ENCODE results near the gene LRPPRC.
"Not testable (repeated sequence)": the region's sequence is repeated elsewhere in the genome, so short reads cannot be mapped to it uniquely, and the experiment has no call there.

LRPPRC gene

GRCh38 chr2:43995733-43996533 is at the start of gene LRPPRC:
TSS of gene LRPPRC (minus strand) at chr2:43995989. CDS start at chr2:43995947, 42 bp downstream.
- DNase-seq, result peak; percentile 97 to 99 (median 98)

DNA sequence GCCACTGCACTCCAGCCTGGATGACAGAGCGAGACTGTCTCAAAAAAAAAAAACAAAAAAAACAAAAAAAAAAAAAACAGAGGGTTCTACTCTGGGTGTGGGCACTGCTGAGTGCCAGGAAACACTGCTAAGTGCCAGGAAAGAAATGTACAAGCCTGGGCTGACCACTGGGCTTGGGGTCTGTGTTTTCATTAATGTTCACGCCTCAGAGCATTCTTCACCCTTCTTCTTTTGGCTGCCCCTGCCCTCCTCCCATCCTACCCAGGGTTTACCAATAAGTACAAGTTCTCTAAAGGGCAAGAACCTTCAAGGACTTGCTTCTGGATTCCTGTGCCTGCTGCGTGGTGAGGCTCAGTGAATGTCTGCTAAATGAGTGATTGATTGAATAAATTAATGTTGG is 49.3 kb upstream of the LRPPRC start:
- no peak for DNase-seq

DNA sequence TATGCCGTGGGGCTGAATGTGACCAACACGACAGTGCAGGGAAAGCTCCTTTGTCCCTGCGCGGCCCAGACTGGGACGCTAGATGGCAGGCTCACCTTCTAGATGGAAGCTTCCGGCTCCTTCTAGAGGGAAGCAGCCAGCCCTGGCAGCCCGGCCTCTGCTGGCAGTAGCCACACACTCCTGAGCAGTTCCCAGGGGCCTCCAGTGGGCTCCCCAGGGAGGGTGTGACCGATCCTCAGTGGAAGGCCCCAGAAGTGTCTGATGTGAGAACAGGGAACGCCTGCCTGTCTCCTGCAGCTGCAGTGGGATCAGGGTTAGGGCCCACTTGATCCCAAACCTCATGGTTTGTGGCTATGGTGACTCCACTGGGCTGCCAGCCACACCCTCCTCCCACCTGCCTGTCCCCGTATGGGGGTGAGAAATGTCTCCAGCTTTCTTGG is 48.5 kb upstream of the LRPPRC start:
- DNase-seq, result peak; percentile 82 to 95 (median 92)

GRCh38 chr2:44040365-44040764 is 44.6 kb upstream of the LRPPRC start:
- DNase-seq, result no peak

GRCh38 chr2:44038277-44038676 is 42.5 kb upstream of the LRPPRC start:
- no peak for DNase-seq

- DNase-seq, result no peak
Measured at GRCh38 chr2:44037221-44037620, 41.4 kb upstream of the LRPPRC start.

GRCh38 chr2:44033947-44034346 is 38.2 kb upstream of the LRPPRC start:
- DNase-seq, result no peak

DNA sequence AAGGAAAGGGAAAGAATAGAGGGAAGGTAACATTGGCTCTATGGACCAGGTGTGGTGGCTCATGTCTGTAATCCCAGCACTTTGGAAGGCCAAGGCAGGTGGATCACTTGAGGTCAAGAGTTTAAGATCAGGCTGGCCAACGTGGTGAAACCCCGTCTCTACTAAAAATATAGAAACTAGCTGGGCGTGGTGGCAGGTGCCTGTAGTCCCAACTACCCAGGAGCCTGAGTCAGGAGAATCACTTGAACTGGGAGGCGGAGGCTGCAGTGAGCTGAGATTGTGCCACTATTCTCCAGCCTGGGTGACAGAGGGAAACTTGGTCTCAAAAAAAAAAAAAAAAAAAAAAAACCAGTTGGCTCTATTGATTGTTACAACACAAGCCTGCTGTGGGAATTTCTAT is 31.3 kb upstream of the LRPPRC start:
- DNase-seq, result not testable (repeated sequence)

- no peak for DNase-seq
Measured at GRCh38 chr2:44016282-44016681, 20.5 kb upstream of the LRPPRC start.

DNA sequence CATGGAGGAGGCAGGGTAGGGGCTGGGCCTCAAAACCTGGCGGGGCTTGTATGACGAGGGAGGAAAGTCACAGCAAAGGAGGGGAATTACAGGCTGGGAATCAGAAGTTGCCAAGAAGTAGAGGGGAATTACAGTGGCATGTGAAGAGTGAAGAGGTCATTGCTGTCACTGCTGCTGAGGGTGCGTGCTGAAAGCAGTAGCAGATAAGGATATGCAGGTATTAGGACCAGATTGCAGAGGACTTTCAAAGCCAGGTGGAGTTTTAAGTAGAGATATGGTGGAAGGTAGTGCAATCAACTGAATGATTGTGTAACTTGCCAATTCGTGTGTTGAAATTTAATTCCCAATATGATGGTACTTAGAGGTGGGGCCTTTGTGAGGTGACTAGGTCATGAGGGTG is 19.4 kb upstream of the LRPPRC start:
- DNase-seq, result no peak

DNA sequence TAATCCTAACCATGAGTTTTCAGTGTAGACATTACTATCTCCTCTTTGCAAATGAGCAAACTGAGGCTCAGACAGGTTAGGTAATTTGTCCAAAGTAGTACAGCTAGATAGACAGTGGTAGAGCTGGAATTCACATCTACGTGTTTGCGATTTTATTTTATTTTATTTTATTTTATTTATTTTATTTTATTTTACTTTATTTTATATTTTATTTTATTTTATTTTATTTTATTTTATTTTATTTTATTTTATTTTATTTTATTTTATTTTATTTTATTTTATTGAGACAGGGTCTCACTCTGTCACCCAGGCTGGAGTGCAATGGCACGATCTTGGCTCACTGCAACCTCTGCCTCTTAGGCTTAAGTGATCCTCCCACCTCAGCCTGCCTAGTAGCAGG is 17.4 kb upstream of the LRPPRC start:
- not testable (repeated sequence) for DNase-seq

DNA sequence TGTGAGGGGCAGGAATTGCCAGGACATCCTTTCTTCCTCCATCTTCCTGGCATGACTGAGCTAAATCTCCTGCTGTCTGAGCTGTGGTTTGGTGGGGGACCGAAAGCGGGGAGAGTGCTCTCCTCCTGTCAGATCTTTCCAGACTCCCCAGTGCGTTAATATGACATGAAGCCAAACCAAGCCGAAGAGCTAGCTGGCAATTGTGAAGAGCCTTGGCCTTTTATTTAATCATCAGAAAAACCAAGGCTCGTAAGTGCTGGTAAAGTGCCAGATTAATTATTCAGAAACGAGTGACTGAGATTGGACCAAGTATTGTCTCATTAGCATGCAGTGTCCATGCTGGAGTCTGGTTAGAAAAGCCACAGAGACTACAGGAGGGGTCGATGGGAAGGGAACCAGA is 14.5 kb upstream of the LRPPRC start:
- DNase-seq, result no peak

- no peak for DNase-seq
Measured at GRCh38 chr2:44009136-44009735, 13.4 kb upstream of the LRPPRC start.

- DNase-seq, result no peak
Measured at GRCh38 chr2:44005846-44006245, 10.1 kb upstream of the LRPPRC start.

DNA sequence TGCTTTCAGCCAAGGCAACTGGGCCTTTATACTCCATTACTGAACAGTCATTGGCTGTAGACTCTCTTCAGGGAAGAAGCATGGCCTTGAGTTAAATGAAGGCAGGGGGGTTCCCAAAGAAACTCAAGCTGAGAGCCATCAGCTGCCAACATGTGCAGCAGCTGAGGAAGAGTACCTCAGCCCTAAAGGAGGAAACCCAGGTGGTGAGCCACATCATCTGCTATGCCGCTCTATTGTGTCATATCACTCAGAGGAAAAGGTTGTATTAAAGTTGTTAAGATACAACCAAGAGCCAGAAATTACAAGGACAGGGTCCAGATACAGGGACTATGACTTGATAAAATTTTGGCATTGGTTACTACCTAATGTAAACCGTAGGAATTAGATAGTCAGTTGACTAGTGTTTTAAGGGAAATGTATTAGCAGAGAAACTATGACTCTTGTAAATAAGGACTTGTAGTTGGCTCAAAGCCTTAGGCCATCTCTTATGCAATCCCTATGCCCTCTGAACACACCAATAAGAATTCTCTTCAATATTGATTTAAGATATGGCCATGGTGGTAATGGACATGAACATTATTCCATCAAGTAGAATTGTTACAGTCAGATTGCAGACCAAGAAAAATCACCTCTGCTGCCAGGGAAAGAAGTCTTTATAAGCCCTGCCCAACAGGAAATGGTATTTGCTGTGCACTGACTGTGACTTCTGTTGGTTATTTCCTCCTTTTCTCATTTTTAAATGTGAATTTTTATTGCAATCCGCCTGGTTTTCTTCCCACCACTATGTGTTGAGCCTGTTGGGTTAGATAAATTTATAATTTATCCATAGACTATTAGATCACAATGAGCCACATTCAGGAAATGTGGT is 9.2 kb upstream of the LRPPRC start:
- DNase-seq, result no peak

- DNase-seq, result peak in 1 of 3 experiments; percentile 20
Measured at GRCh38 chr2:44001716-44002115, 5.9 kb upstream of the LRPPRC start.

- no peak for DNase-seq
Measured at GRCh38 chr2:43998263-43998662, 2.5 kb upstream of the LRPPRC start.

DNA sequence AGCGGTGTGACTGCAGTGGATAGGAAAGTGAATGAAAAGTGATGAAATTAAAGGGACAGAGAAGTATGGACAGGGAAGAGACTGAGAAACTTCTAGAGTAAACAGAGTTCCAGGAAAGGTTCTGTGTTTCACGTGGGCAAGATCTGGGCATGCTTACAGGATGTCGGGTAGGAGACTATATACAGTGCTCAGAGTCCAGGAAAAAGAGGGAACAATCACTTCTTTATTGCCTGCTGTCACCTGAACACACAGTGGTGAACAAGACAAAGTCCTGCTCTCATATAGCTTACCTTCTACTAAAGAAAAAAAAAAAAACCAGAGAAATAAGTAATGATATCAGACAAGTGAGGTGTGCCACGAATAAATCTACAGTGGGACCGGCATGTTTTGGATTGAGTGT is 2.4 kb downstream of the LRPPRC start:
- no peak for DNase-seq

- DNase-seq, result no peak
Measured at GRCh38 chr2:43989545-43989944, 6.2 kb downstream of the LRPPRC start.

DNA sequence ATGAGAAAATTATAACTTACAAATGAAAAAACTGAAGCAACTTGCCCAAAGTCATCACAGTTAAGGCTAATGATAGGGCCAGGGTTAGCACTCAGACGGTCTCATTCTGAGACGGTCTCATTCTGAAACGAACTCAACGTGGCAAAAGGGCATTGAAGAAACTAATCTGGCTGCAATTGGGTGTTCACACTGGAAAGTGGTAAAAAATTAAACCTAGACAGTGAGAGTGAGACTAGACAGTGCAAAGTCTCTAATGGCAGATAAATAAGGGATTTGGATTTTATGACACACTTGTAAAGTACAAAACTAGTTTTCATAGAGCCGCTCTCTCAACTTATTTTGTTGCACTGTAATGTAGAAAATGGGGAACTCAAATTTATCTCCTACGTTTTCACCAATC is 9.2 kb downstream of the LRPPRC start:
- DNase-seq, result no peak

DNA sequence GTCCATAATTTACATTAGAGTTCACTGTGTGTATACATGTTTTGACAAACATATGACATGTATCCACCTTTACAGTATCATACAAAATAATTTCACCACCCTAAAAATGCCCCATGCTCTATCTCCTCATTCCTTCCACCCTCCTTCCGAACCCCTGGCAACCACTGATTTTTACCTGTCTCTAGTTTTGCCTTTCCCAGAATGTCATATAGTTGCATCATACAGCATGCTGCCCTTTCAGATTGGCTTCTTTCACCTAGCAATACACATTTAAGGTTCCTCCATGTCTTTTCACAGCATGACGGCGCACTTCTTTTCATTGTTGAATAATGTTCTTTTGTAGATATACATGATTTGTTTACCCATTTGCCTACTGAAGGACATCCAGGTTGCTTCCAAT is 10.4 kb downstream of the LRPPRC start:
- no peak for DNase-seq

DNA sequence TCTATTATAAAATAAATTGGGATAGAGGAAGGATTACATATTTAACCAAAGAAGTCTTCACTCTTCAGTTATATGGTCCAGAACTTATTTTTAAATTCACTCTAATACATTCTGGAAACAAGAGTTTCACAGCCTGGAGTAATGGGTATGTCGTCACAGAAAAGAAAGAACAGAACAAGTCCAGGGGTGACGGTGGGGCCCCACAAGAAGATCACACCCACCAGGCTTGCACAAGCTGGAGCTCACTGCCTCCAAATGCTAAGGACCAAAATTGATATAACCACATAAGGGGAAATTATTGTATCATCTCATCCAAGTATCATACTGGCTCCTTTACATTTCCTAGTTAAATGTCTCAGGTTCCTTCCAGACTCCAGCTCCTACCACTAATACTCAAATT is 11.3 kb downstream of the LRPPRC start:
- no peak for DNase-seq

DNA sequence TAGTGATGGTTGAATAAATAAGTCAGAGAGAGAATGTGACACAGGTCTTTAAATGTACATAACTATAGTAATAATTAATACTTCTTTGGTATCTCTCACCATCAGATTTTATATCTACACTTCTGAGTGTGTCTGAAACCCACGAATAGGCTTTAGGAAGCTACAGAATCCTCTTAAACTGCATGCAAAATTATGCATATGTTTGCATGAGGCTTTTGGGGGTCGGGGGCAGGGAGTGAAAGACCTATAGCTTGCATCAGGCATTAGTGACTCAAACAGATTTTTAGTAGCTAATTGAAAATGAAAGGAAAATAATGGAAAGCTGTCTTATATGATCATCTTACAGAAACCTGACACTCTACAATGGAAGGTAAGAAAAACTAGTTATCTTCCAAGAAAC is 14.9 kb downstream of the LRPPRC start:
- no peak for DNase-seq
